GM21367 (cell line): ENCODE measurements around the gene SEMA3D.

Source experiments
- ATAC-seq: cut with Tn5 transposase; IDR thresholded peaks from one replicate; pipeline ENCODE4 v1.9.1; 2021; ENCODE audit not compliant: unreplicated experiment

Gene SEMA3D

GRCh38 chr7:85186521-85187241 is at the start of gene SEMA3D:
TSS of gene SEMA3D (minus strand) at chr7:85187056. CDS start at chr7:85121891, 65,165 bp downstream.
- peak; percentile 98 for ATAC-seq

GRCh38 chr7:85234730-85235129 is 47.9 kb upstream of the SEMA3D start:
- no peak for ATAC-seq

GRCh38 chr7:85232068-85232467 is 45.2 kb upstream of the SEMA3D start:
- no peak for ATAC-seq

GRCh38 chr7:85230623-85231022 is 43.8 kb upstream of the SEMA3D start:
- no peak for ATAC-seq

GRCh38 chr7:85229544-85229943 is 42.7 kb upstream of the SEMA3D start:
- ATAC-seq = no peak

GRCh38 chr7:85226361-85227085 is 39.7 kb upstream of the SEMA3D start:
- no peak for ATAC-seq

- no peak for ATAC-seq
These were observed 37.3 kb upstream of the SEMA3D start for GRCh38 chr7:85224171-85224570.

- ATAC-seq = no peak
These were observed 35.7 kb upstream of the SEMA3D start for GRCh38 chr7:85222522-85222921.

GRCh38 chr7:85221796-85222195 is 34.9 kb upstream of the SEMA3D start:
- no peak for ATAC-seq

GRCh38 chr7:85220651-85221050 is 33.8 kb upstream of the SEMA3D start:
- no peak for ATAC-seq

GRCh38 chr7:85220023-85220422 is 33.2 kb upstream of the SEMA3D start:
- no peak for ATAC-seq

- ATAC-seq = no peak
These were observed 30.2 kb upstream of the SEMA3D start for GRCh38 chr7:85217085-85217484.

GRCh38 chr7:85215098-85215497 is 28.2 kb upstream of the SEMA3D start:
- ATAC-seq = peak; percentile 78

- no peak for ATAC-seq
These were observed 26.6 kb upstream of the SEMA3D start for GRCh38 chr7:85213500-85213899.

- no peak for ATAC-seq
These were observed 18.9 kb upstream of the SEMA3D start for GRCh38 chr7:85205754-85206153.

- ATAC-seq = no peak
These were observed 17.6 kb upstream of the SEMA3D start for GRCh38 chr7:85204496-85204895.

- no peak for ATAC-seq
These were observed 17.2 kb upstream of the SEMA3D start for GRCh38 chr7:85204061-85204460.

- ATAC-seq = no peak
These were observed 14.4 kb upstream of the SEMA3D start for GRCh38 chr7:85201209-85201608.

- no peak for ATAC-seq
These were observed 9.8 kb upstream of the SEMA3D start for GRCh38 chr7:85196696-85197095.

- no peak for ATAC-seq
These were observed 4.5 kb upstream of the SEMA3D start for GRCh38 chr7:85191383-85191782.

GRCh38 chr7:85186083-85186520 is 754 bp downstream of the SEMA3D start:
- ATAC-seq = peak; percentile 27

GRCh38 chr7:85185424-85186082 is 1.3 kb downstream of the SEMA3D start:
- no peak for ATAC-seq
